ENCODE measurements around the gene MBP. TPM values are rescaled to one million over a fixed set of nuclear protein-coding genes. Genes with fewer than 3 reads are reported as not detected.

The MBP gene
- total RNA-seq, 1 donor from 2014 or later, result 9.7 TPM

GRCh38 chr18:76943542-76944339 is 188.8 kb downstream of the MBP start:
- no peak overlapping the region for H3K4me3 Mint-ChIP-seq (ENCODE audit: unreplicated experiment)
- no peaks in the 10 kb centered on the region for H3K4me1 Mint-ChIP-seq (ENCODE audit: unreplicated experiment)
- H3K27ac Mint-ChIP-seq (ENCODE audit: unreplicated experiment), result no peak overlapping the region
- H3K36me3 Mint-ChIP-seq (ENCODE audit: low read depth, unreplicated experiment), result peaks cover 28% of the 10 kb centered on the region
- no peak for DNase-seq (ENCODE audit: low spot score)
- H3K9me3 Mint-ChIP-seq (ENCODE audit: unreplicated experiment), result no peaks in the 10 kb centered on the region
- H3K27me3 Mint-ChIP-seq (ENCODE audit: unreplicated experiment), result peaks cover 1% of the 10 kb centered on the region
- no peak for TF ChIP-seq CTCF (IDR thresholded peaks at IDR 0.05; ENCODE audit: unreplicated experiment)

GRCh38 chr18:76941284-76941683 is 191.3 kb downstream of the MBP start:
- H3K36me3 Mint-ChIP-seq (ENCODE audit: low read depth, unreplicated experiment), result peaks cover 16% of the 10 kb centered on the region
- H3K9me3 Mint-ChIP-seq (ENCODE audit: unreplicated experiment), result no peaks in the 10 kb centered on the region
- no peaks in the 10 kb centered on the region for H3K4me1 Mint-ChIP-seq (ENCODE audit: unreplicated experiment)
- H3K27me3 Mint-ChIP-seq (ENCODE audit: unreplicated experiment), result peaks cover 1% of the 10 kb centered on the region
- no peak for DNase-seq (ENCODE audit: low spot score)
- H3K27ac Mint-ChIP-seq (ENCODE audit: unreplicated experiment), result no peak overlapping the region
- TF ChIP-seq CTCF (IDR thresholded peaks at IDR 0.05; ENCODE audit: unreplicated experiment), result no peak
- no peak overlapping the region for H3K4me3 Mint-ChIP-seq (ENCODE audit: unreplicated experiment)

- Mint-ChIP-seq H3K4me3 (ENCODE audit: unreplicated experiment) (no peak overlapping the region), H3K27me3 (ENCODE audit: unreplicated experiment) (no peaks in the 10 kb centered on the region), H3K4me1 (ENCODE audit: unreplicated experiment) (no peaks in the 10 kb centered on the region), H3K9me3 (ENCODE audit: unreplicated experiment) (no peaks in the 10 kb centered on the region), H3K36me3 (ENCODE audit: low read depth, unreplicated experiment) (peaks cover 19% of the 10 kb centered on the region), H3K27ac (ENCODE audit: unreplicated experiment) (no peak overlapping the region)
- no peak for TF ChIP-seq CTCF (IDR thresholded peaks at IDR 0.05; ENCODE audit: unreplicated experiment)
- DNase-seq (ENCODE audit: low spot score), result no peak
Observed at GRCh38 chr18:76938619-76939018, 194.0 kb downstream of the MBP start.

GRCh38 chr18:76937597-76937996 is 195.0 kb downstream of the MBP start:
- no peaks in the 10 kb centered on the region for H3K9me3 Mint-ChIP-seq (ENCODE audit: unreplicated experiment)
- no peak for DNase-seq (ENCODE audit: low spot score)
- H3K4me1 Mint-ChIP-seq (ENCODE audit: unreplicated experiment), result peaks cover 3% of the 10 kb centered on the region
- H3K4me3 Mint-ChIP-seq (ENCODE audit: unreplicated experiment), result no peak overlapping the region
- H3K27me3 Mint-ChIP-seq (ENCODE audit: unreplicated experiment), result no peaks in the 10 kb centered on the region
- TF ChIP-seq CTCF (IDR thresholded peaks at IDR 0.05; ENCODE audit: unreplicated experiment), result no peak
- H3K36me3 Mint-ChIP-seq (ENCODE audit: low read depth, unreplicated experiment), result peaks cover 19% of the 10 kb centered on the region
- H3K27ac Mint-ChIP-seq (ENCODE audit: unreplicated experiment), result no peak overlapping the region

- Mint-ChIP-seq H3K27ac (ENCODE audit: unreplicated experiment) (no peak overlapping the region), H3K4me3 (ENCODE audit: unreplicated experiment) (no peak overlapping the region), H3K36me3 (ENCODE audit: low read depth, unreplicated experiment) (peaks cover 19% of the 10 kb centered on the region), H3K4me1 (ENCODE audit: unreplicated experiment) (peaks cover 9% of the 10 kb centered on the region), H3K27me3 (ENCODE audit: unreplicated experiment) (no peaks in the 10 kb centered on the region), H3K9me3 (ENCODE audit: unreplicated experiment) (no peaks in the 10 kb centered on the region)
- no peak for DNase-seq (ENCODE audit: low spot score)
- no peak for TF ChIP-seq CTCF (IDR thresholded peaks at IDR 0.05; ENCODE audit: unreplicated experiment)
Observed at GRCh38 chr18:76936877-76937276, 195.7 kb downstream of the MBP start.
